Transverse colon (tissue), 4 donors: ENCODE data around the gene NAA38. TPM values are rescaled to one million over a fixed set of nuclear protein-coding genes. Genes with fewer than 3 reads are reported as not detected.

ENCODE experiments used
- DNase-seq: peaks from one replicate; pipeline ENCODE4 v3.0.0-alpha.2; 2019
- H3K27ac ChIP-seq, 4 donors: fragments of 200-600 bp; sonication (generic); 2 replicates each; pipeline ENCODE4 v1.5.1; 2016 to 2018; ENCODE audit warnings: inconsistent platforms in 4 of 4
- H3K27me3 ChIP-seq: fragments of 200-600 bp; sonication (generic); 2 replicates; pipeline ENCODE4 v1.5.1; 2017; ENCODE audit warnings: inconsistent platforms
- H3K36me3 ChIP-seq, 4 donors: fragments of 200-600 bp; sonication (generic); 2 replicates each; pipeline ENCODE4 v1.5.1; 2017 to 2019; ENCODE audit warnings: inconsistent platforms in 4 of 4
- H3K4me1 ChIP-seq, 4 donors: fragments of 200-600 bp; sonication (generic); 2 replicates each; pipeline ENCODE4 v1.5.1; 2017 to 2020; ENCODE audit warnings: inconsistent platforms in 4 of 4
- H3K4me3 ChIP-seq, 4 donors: fragments of 200-600 bp; sonication (generic); 1 replicate in 1 of 4; 2 replicates in 3 of 4; pipeline versions ENCODE4 v1.5.1 to v1.6.1; 2017 to 2019; ENCODE audit warnings: inconsistent platforms in 4 of 4
- H3K9me3 ChIP-seq, 2 donors: fragments of 200-600 bp; sonication (generic); 2 replicates each; pipeline ENCODE4 v1.5.1; 2017 to 2019; ENCODE audit warnings: inconsistent platforms in 2 of 2
- CTCF ChIP-seq, 5 experiments: fragments of 200-600 bp in 3 of 5; fragments of 450-650 bp in 2 of 5; sonication (generic) in 3 of 5; IDR thresholded peaks; 1 replicate in 2 of 5; 2 replicates in 3 of 5; pipeline ENCODE4 v1.5.1; 2016 to 2017; ENCODE audit warnings: antibody characterized with exemption in 5 of 5, inconsistent platforms in 3 of 5, mild to moderate bottlenecking in 2 of 5, moderate library complexity in 1 of 5
- EP300 ChIP-seq: sonication (generic); formaldehyde crosslinking; IDR thresholded peaks from one replicate; pipeline ENCODE4 v1.6.1; 2017; ENCODE audit warnings: antibody characterized with exemption, low read depth
- POLR2A ChIP-seq: fragments of 450-650 bp; IDR thresholded peaks from one replicate; pipeline ENCODE4 v1.6.1; 2016; ENCODE audit warnings: antibody characterized with exemption, mild to moderate bottlenecking, moderate library complexity
- POLR2AphosphoS5 ChIP-seq, 3 donors: sonication (generic); formaldehyde crosslinking; IDR thresholded peaks; one replicate each; pipeline ENCODE4 v1.6.1; 2016; ENCODE audit warnings: antibody characterized with exemption in 3 of 3
- WGBS, 2 donors: methylation state at CpG; one replicate each; pipeline ENCODE4 v1.1.5; 2018; ENCODE audit warnings: low coverage in 1 of 2; 5-methylcytosine and 5-hydroxymethylcytosine counted together
- in situ Hi-C, 4 donors: fragments of 200-750 bp; cut with MboI; loops; one replicate each; pipeline versions ENCODE4 v1.15.0 to v1.15.1; 2017; ENCODE audit warnings: low sequenced_read_pairs in 3 of 4, low pct_ligation_motif_present in 1 of 4, low pct_unique_long_range_greater_than_20kb in 1 of 4
- intact Hi-C: fragments of 100-400 bp; cut with DNase I; formaldehyde crosslinking; loops from one replicate; pipeline ENCODE4 v1.15.1; 2023; ENCODE audit warnings: low total_unique reads
- total RNA-seq, 4 donors: library from RNA; depleted of rRNA; stranded (reverse); fragments of >200 nt; gene quantifications; one replicate each; pipeline ENCODE4 v1.1.0, GENCODE V29; 2016

The NAA38 gene
- total RNA-seq, 4 donors from 2014 or later, result 59.8 to 95.3 (median 86.5) TPM

DNA sequence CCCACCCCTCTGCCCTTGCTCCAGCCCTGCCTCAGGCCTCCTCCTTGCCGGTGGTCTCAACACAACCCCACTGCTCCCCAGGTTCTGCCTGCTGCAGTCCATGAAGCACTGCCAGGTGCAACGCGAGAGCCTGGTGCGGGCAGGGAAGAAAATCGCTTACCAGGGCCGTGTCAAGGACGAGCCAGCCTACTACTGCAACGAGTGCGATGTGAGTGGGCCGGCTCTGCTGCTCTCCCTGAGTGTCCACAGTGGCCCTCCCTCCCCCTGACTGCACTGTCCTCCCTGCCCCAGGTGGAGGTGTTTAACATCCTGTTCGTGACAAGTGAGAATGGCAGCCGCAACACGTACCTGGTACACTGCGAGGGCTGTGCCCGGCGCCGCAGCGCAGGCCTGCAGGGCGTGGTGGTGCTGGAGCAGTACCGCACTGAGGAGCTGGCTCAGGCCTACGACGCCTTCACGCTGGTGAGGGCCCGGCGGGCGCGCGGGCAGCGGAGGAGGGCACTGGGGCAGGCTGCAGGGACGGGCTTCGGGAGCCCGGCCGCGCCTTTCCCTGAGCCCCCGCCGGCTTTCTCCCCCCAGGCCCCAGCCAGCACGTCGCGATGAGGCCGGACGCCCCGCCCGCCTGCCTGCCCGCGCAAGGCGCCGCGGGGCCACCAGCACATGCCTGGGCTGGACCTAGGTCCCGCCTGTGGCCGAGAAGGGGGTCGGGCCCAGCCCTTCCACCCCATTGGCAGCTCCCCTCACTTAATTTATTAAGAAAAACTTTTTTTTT is 4.3 kb downstream of the NAA38 start:
- H3K27me3 ChIP-seq, result no peaks in the 10 kb centered on the region
- DNase-seq, result no peak
- H3K4me1 ChIP-seq, result peaks cover 20 to 35% (median 27%) of the 10 kb centered on the region in 4 donors
- H3K27ac ChIP-seq, result no peak overlapping the region
- TF ChIP-seq CTCF (IDR thresholded peaks at IDR 0.05) (no peak), POLR2A (peak; percentile 5)
- 89% methylated on average over 41 of the region's 51 CpGs; no CpG with 5 or more reads in 1 of the 2 donors for WGBS, 2 donors
- intact Hi-C loops, result loop anchor here (1.0 to 10.0 kb wide), 2 partner anchors 31 to 108 kb away; no protein-coding TSS in a partner anchor
- in situ Hi-C loops, result loop anchor here in 2 of 4 donors (25.0 kb wide), 1 partner anchor 134 kb away; no protein-coding TSS in a partner anchor
- no peaks in the 10 kb centered on the region for H3K9me3 ChIP-seq
- H3K4me3 ChIP-seq, result no peak overlapping the region
- H3K36me3 ChIP-seq, result peaks cover 0 to 34% (median 16%) of the 10 kb centered on the region in 4 donors

DNA sequence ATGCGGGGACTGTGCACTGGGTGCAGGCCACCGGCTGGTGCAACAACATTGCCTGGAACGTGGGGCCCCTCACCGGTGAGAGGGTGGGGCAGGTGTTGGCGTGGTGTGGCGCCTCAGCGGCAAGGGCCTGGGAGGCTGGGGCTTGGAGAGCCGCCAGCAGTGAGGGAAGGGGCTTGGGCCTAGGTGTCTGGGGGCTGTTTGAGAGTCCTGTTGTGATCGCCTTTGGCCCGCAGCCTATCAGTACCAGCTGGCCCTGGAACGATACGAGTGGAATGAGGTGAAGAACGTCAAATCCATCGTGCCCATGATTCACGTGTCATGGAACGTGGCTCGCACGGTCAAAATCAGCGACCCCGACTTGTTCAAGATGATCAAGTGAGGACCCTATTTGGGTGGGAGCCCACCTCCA is 5.1 kb downstream of the NAA38 start:
- no peak overlapping the region for H3K4me3 ChIP-seq
- H3K36me3 ChIP-seq, result peaks cover 0 to 41% (median 16%) of the 10 kb centered on the region in 4 donors
- intact Hi-C loops (loop anchor here (1.0 to 10.0 kb wide), 2 partner anchors 30 to 107 kb away; no protein-coding TSS in a partner anchor), in situ Hi-C loops (loop anchor here in 2 of 4 donors (25.0 kb wide), 1 partner anchor 135 kb away; no protein-coding TSS in a partner anchor)
- H3K27ac ChIP-seq, result peak overlapping the region in 2 of 4 donors; percentile 59 to 64
- DNase-seq, result no peak
- WGBS, 2 donors, result 75% methylated on average over 20 of the region's 20 CpGs; no CpG with 5 or more reads in 1 of the 2 donors
- H3K4me1 ChIP-seq, result peaks cover 20 to 35% (median 27%) of the 10 kb centered on the region in 4 donors
- H3K27me3 ChIP-seq, result no peaks in the 10 kb centered on the region
- TF ChIP-seq POLR2AphosphoS5 (IDR thresholded peaks at IDR 0.05) (no peak), CTCF (IDR thresholded peaks at IDR 0.05) (no peak), EP300 (no peak), POLR2A (no peak)
- H3K9me3 ChIP-seq, result no peaks in the 10 kb centered on the region

- Histone ChIP-seq H3K27me3 (no peaks in the 10 kb centered on the region), H3K4me1 (peaks cover 20 to 35% (median 27%) of the 10 kb centered on the region in 4 donors), H3K27ac (peak overlapping the region; percentile 21 to 64 (median 50)), H3K36me3 (peaks cover 0 to 48% (median 16%) of the 10 kb centered on the region in 4 donors), H3K9me3 (no peaks in the 10 kb centered on the region), H3K4me3 (peak overlapping the region in 2 of 4 donors; percentile 6)
- intact Hi-C loops, result loop anchor here (1.0 to 10.0 kb wide), 2 partner anchors 29 to 107 kb away; no protein-coding TSS in a partner anchor
- TF ChIP-seq CTCF (IDR thresholded peaks at IDR 0.05) (peak; percentile 98 to 100 (median 98)), EP300 (no peak), POLR2A (no peak), POLR2AphosphoS5 (IDR thresholded peaks at IDR 0.05) (peak; percentile 57 to 77 (median 71))
- peak; percentile 96 for DNase-seq
- in situ Hi-C loops, result loop anchor here in 2 of 4 donors (25.0 kb wide), 1 partner anchor 136 kb away; no protein-coding TSS in a partner anchor
- 21% methylated on average over 33 of the region's 60 CpGs; no CpG with 5 or more reads in 1 of the 2 donors for WGBS, 2 donors
Measured at GRCh38 chr17:7851438-7852261, 5.7 kb downstream of the NAA38 start.
